GM21390 (cell line): ENCODE measurements around the gene ORMDL1.
A peak's percentile ranks its signal among the peaks of the same experiment; 100 is the strongest.

Experiments used
- ATAC-seq: cut with Tn5 transposase; IDR thresholded peaks from one replicate; pipeline ENCODE4 v1.9.1; 2021; ENCODE audit not compliant: unreplicated experiment

Gene ORMDL1, protein sequence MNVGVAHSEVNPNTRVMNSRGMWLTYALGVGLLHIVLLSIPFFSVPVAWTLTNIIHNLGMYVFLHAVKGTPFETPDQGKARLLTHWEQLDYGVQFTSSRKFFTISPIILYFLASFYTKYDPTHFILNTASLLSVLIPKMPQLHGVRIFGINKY

DNA sequence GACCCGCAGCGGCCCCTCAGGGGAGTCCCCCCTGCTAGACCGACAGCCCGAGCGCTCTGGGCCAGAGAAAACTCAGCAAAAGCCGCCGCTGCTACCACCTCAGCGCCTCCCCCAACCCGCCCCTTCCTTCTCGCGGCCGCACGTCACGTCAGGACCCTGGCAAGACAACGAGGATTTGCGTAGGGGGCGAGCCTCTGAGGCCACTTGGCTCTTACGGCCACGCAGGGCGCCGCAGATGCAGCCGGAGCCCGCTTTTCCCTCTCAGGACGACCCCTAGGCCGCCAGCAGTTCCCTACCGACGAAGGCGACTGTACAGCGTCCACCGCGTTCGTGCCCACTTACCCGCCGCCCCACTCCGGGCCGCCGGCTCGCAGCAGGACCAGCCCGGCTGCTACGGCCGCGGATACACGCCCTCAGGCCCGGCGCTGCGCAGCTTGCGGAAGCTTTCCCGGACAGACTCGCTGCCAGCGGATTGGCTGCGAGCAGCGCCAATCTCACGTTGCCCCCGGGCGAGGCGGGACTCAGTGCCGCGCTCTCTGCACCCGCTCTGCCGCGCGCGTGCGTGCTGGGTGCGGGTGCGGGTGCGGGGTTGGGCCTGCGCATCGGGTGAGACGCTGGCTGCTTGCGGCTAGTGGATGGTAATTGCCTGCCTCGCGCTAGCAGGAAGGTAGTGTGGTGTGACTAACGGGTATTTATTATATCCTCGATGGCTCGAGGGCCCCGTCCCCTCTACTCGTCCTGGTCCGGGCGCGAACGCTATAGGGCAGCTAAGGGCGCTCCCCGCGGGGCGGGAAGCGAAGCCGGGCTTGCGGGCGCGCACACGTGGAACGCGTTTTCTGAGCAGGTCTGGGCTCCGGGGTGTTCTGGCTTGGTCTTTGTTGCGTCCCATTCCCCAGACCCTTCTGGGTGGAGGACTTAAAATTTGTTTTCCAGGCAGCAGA is at the start of gene ORMDL1, which contains the start of gene PMS1:
TSS of gene ORMDL1 (minus strand) at position 413 of the 941 bp plus-strand sequence. CDS start 1,744 bp downstream, outside the sequence.
TSS of gene PMS1 (plus strand) at position 524 of the 941 bp plus-strand sequence. CDS start 7,360 bp downstream, outside the sequence.
- peak; percentile 91 for ATAC-seq

DNA sequence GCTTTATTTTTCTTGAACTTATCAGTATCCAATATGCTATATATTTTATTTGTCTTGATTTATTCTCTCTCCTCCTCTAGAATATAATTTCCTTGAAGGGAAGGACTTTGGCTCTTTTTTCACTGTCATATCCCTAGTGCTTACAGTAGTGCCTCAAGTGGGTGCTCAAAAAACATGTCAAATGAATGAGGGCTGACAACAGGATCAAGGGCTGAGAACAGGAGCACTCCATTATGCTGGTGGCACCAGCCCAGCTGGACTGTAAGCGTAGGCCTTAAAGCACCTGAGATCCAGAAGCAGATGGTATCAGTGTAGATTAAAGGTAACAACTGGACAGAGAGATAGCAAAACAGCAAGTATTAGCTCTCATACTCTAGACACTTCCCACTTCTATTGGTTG is 46.4 kb upstream of the ORMDL1 start:
- ATAC-seq, result no peak

DNA sequence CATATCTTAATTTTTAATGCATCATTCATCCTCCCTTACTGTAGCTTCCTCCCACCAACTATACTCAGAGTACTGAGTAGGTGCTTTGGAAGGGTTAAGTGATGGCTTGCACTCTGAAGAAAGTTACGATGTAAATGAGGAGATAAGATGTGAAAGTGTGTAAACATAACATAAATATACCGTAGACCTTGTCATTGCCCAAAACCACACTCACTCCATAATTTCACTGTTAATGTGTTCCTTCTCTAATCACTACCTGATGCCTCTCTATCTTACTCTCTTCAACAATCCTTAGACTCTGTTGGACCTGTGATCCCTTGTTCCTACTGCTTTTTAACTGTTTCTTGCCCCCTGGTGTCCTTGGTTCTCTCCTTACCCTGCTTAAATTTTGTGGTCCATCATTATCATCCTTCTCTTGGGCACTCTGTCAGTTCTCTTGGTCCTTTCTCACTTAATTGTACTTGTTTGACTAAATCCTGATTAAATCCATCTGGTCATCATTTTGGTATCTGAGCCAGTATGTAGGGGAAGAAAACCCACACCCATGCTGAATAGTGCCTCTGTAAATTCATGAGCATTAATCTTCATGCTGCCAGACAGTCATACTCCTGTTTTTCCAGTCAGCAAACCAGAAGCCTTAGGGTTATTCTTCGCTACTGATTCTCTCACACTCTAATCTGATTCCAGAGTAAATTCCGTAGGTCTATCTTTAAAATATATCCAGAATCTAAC is 45.1 kb upstream of the ORMDL1 start:
- no peak for ATAC-seq

DNA sequence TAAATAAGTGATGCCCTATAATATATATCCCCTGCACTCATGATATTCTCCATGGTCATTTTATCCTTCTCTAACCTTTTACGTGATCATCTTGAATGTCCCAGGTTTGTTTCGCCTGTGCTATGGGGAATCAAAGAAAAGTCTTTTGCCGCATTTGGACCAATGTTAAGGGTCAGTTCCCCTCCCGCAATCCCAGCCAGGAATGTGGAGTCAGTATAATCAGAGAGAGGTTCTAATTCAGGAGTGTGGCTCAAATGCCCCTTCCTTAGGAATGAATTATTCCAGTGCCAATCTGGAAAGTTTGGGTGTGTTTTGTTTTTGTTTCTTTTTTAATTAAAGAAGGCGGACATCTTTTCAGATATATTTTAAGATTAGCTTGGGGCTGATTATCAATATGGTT is 41.9 kb upstream of the ORMDL1 start:
- ATAC-seq, result no peak

DNA sequence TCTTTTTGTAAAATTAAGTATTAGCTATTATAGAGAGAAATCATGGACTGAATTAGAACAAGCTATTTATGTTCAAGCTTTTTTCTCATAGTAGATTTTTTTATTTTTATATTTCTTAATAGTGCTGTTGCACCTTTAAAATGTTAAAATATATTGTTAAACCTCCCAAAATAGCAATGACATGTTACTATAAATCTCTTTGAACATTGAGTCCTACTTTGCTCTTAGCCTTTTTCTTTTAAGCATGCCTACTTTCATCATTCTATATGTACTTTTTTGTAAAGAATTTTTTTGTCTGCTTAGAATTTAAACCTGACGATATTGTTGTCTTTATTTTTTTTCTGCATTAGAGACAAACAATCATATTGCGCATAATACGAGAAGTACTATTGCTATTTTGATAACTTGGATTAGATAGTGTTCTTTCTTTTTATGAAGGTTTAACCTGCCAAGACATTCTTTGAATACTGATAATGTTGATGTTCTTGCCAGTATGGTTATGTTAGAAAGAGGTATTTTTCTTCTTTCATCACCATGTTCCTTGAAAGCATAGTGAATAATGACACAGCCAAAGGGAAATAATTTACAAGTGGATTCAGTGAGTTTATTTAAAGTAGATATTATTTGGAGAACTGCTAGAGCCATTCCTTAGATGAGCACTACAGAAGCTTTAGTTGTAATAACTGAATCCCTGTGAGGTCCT is 40.7 kb upstream of the ORMDL1 start:
- no peak for ATAC-seq

DNA sequence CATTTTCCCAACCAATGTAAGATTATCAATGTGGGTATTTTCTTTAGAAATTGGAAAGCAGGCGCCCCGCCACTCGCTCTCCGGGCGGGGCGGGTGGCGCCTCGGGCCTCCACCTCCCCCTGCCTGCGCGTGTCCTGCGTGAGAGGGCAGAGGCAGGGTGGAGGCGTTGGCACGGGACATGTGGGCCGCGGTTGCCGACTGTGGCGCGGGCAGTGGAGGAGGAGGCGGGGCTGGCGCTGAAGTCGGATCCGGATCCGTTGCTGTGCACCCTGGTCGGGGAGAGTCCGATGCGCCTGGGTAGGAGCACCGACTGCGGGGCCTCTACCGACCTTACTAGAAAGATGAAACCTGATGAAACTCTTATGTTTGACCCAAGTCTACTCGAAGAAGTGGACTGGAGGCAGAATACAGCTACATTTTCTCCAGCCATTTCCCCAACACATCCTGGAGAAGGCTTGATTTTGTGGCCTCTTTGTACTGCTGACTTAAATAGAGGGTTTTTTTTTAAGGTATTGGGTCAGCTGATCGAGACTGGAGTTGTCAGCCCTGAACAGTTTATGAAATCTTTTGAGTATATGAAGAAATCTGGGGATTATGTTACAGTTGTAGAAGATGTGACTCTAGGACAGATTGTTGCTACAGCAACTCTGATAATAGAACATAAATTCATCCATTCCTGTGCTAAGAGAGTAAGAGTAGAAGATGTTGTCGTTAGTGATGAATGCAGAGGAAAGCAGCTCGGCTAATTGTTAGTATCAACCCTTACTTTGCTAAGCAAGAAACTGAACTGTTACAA is 38.0 kb upstream of the ORMDL1 start:
- no peak for ATAC-seq

DNA sequence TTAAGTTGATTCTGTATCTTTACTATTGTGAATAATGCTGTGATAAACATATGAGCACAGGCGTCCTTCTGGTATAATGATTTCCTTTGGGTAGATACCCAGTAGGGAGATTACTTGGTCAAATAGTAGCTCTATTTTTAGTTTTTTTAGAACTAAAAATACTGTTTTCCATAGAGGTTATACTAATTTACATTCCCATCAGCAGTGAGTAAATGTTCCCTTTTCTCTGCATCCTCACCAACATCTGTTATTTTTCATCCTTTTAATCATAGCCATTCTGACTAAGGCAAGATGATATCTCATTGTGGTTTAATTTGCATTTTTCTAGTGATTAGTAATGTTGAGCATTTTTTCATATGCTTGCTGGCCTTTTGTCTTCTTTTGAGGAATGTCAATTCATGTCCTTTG is 35.2 kb upstream of the ORMDL1 start:
- ATAC-seq, result no peak

DNA sequence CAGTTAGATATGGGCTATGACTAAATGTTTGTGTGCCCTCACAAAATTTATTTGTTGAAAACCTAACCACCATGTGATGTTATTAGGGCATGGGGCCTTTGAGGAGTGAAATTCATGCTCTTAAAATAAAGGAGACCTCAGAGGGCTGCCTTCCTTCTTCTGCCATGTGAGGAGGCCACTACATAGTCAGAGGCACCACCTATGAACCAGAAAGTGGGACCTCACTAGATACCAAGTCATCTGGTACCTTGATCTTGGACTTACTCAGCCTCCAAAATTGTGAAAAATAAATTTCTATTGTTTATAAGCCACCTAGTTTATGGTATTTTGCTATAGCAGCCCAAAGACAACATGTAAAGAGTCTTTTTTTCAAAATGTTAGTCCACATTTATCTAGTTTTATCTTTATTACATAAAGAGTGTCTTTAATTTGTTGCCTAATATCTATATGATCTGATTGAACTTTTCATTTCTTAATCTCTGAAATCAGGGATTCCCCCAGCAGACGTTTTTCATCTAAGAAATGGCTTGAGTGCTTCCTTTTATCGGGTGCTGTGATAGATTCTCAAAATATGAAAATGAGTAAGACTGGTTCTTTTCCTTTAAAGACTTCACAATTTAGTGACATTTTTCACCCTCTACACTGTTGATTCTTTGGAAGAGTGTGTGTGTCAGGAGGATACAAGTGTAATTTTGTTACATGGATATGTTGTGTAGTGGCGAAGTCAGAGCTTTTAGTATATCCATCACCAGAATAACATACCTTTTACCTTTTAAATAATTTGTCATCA is 34.3 kb upstream of the ORMDL1 start:
- ATAC-seq, result no peak

DNA sequence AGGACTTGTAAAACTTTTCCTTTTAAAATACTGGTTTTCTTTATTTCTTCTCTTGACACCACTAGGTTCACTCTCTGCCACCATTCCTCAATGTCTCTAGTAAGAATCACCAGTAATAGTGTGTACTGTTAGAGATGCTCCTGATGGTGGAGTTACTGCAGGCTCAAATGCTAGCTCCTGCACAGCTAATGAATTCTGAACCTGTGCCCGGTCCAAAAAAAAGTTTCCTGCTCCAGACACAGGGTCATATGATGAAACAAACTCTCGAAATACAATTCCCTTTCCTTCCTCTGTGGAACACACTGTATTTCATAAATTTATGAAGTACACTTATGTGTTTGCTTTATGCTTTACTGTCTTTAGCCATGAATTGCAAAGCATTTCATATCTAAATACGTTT is 19.3 kb upstream of the ORMDL1 start:
- ATAC-seq, result no peak

DNA sequence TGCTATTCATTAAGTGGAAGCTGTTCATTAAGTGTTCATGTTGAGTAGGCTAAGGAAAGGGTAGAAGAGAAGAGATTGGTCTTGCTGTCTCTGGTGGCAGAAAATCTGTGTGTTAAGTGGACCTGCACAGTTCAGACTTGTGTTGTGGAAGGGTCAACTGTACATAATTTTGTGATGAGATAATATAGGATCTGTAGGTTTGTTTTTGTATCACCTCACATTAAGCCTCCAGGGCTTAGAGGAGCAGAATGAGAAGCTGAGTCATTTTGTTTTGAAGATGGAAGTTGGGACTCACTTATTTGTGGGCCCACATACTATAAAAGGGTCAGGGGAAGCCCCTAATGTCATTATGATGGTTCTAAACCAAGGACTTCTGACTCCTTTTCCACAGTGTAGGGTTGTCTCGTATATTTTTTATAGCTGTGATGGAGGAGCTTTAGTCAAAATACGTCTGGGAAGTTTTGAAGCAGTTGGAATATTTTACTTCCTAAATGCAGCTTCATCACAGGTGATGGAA is 18.3 kb upstream of the ORMDL1 start:
- no peak for ATAC-seq

DNA sequence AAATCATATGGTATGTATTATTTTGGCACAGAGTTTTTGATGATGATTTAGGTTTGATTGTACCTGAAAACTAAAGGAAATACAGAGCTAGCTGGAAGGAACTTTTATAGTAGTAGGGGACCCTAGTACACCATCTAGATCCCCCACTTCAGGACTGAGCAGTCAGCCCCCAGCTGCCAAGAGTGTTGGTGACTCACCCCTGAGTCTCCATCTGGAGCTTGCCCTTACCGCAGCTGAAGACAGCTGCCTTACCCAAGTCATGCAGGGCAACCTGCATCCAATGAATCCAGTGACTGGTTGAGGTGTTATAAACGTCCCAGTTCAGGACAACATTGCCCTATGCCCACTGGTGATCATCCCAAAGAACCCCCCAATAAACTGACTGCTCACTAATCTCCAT is 15.4 kb upstream of the ORMDL1 start:
- ATAC-seq, result no peak

DNA sequence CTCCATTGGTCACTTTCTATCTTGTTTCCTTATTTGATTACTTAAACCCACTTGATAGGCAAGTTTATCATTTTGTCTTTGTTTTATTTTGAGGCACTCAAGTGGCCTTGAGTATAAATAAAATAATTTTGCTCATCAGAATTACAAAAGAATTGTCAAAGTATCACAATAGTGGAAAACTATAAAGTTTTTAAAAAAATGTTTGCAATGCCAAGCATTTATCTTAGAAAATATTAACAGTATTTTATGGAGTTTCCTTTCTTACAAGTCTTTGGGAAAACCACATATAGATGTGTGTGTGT is 14.8 kb upstream of the ORMDL1 start:
- no peak for ATAC-seq

DNA sequence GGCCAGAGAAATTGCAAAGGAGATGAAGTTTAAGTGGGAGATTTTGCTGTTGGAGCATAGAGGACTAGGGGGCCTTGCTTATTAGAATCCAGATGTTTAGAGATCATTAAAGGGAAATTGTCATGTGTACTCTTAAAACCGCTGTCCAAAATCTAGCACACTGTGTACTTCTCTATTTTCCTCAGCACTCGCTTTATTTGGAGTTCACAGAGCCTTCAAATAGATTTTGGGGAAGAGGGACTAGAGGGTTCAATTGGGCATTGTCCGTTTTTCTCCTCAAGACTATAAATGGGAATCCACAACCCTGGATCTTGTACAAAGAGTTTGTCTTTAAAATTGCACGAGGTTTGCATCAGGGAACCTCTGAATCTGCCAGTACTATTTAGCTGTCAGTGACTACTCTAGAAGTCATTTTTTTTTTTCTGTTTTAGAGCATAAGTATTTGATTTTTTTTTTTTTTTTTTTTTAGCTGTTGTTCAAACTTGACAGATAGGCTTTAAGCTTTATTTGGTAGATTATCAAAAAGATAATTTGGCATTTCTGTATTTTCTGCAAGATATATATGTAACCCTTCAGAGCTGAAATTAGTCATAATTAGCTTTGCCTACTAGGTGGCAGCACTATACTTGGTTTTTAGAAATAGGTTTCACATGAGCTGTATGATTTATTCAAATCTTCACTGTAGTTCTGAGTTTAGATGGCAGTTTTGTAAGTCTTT is 14.3 kb upstream of the ORMDL1 start:
- ATAC-seq, result peak; percentile 82

DNA sequence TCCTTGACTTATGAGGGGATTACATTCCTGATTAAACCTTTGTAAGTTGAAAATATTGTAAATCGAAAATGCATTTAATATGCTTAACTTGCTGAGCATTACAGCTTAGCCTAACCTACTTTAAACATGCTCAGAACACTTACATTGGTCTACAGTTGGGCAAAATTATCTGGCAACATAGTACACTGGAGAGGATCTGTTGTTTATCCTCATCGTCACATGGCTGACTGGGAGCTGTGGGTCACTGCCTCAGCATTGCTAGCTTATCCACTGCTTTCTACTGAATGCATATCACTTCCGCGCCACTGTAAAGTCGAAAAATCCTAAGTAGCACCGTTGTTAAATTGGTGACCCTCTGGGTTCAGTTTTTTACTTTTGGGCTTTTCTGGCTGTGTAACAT is 13.8 kb upstream of the ORMDL1 start:
- no peak for ATAC-seq

DNA sequence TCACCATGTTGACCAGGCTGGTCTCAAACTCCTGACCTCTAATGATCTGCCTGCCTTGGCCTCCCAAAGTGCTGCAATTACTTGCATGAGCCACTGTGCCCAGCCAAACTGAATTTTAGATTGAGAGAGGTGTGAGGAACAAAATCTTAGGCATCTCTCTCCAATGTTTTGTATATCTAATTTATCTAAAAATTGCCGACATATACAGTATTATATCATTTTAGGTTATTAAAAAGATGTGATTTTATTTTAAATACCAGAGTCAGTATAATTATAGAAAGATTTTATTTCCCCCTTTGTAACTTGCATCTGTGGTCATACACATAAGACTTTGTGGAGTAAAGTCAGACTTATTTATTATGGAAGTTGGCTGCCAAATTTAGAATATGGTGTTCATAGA is 10.2 kb upstream of the ORMDL1 start:
- no peak for ATAC-seq

DNA sequence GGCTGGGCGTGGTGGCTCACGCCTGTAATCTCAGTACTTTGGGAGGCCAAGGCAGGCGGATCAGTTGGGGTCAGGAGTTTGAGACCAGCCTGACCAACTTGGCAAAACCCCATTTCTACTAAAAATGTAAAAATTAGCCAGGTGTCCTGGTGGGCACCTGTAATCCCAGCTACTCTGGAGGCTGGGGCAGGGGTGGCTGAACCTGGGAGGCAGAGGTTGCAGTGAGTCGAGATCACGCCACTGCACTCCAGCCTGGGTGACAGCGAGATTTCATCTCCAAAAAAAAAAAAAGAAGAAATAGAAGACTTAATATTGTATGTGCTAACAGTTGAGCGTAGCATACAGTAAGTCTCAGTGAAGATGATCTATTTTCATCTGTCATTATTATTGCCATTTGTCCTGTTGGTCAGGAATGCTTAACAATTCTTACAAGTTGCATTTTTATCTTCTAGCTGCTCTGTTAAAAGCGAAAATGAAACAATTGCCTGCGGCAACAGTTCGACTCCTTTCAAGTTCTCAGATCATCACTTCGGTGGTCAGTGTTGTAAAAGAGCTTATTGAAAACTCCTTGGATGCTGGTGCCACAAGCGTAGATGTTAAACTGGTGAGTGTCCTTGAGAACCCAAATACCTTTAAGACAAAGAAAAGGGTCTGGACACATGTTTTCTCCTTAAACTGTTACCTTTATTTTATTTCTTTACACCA is 7.4 kb upstream of the ORMDL1 start:
- peak; percentile 53 for ATAC-seq

DNA sequence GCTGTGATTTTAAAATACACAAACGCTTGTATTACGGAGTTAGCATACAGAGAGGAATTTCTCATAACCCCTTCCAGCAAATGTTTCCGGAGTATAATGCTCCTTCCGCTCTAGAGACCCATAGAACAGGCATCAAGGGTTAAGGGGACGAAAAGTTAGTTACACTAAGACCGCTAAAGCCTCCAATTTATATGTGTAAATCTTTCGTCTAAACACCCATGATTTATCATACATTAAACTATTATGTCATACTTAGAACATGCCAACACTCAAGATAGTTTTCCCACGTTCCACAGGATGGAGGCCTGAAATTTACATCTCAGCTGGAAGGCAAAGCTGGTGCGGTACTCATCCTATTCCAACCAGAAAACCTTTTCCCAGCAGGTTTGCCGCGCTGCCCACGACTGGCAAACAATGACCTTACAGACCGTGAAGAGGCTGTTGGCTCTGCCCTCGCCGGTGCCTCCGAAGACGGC is 650 bp downstream of the ORMDL1 start:
- ATAC-seq, result peak; percentile 29

DNA sequence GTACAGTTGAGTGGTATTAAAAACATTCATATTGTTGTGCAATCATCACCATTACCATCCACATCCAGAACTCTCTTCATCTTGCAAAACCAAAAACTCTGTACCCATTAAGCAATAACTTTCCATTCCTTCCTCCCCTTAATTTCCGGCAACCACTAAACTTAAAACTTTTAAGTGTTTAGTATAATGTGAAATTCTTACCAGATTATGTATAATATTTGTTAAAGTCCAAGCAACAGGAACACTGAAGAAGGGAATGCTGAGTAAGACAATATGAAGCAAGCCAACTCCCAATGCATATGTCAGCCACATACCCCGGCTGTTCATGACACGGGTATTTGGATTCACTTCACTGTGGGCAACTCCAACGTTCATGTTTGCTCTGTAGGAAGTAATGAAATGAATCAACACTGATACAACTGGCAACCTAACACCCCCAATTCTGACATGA is 1.9 kb downstream of the ORMDL1 start:
- ATAC-seq, result no peak
